ENCODE measurements around the gene GPATCH2L.

The GPATCH2L gene

GRCh38 chr14:76174982-76175381 lies 23.3 kb downstream of the GPATCH2L start:
- in situ Hi-C loops (cut with MboI; ENCODE audit: low sequenced_read_pairs, unreplicated experiment): no loop called here
- TF ChIP-seq CTCF (IDR thresholded peaks at IDR 0.05; ENCODE audit: borderline replicate concordance, control extremely low read depth, extremely low read depth, insufficient read depth, missing control alignments): no peak
- DNase-seq (ENCODE audit: low spot score): no peak

- no peak for TF ChIP-seq CTCF (IDR thresholded peaks at IDR 0.05; ENCODE audit: borderline replicate concordance, control extremely low read depth, extremely low read depth, insufficient read depth, missing control alignments)
- no peak for DNase-seq (ENCODE audit: low spot score)
- in situ Hi-C loops (cut with MboI; ENCODE audit: low sequenced_read_pairs, unreplicated experiment): no loop called here
These were observed 24.2 kb downstream of the GPATCH2L start for GRCh38 chr14:76175942-76176341.

GRCh38 chr14:76181546-76181945 lies 29.8 kb downstream of the GPATCH2L start:
- no peak for DNase-seq (ENCODE audit: low spot score)
- in situ Hi-C loops (cut with MboI; ENCODE audit: low sequenced_read_pairs, unreplicated experiment): no loop called here
- no peak for TF ChIP-seq CTCF (IDR thresholded peaks at IDR 0.05; ENCODE audit: borderline replicate concordance, control extremely low read depth, extremely low read depth, insufficient read depth, missing control alignments)

GRCh38 chr14:76186308-76187027 lies 34.7 kb downstream of the GPATCH2L start:
- DNase-seq (ENCODE audit: low spot score): peak; percentile 26
- in situ Hi-C loops (cut with MboI; ENCODE audit: low sequenced_read_pairs, unreplicated experiment): no loop called here
- no peak for TF ChIP-seq CTCF (IDR thresholded peaks at IDR 0.05; ENCODE audit: borderline replicate concordance, control extremely low read depth, extremely low read depth, insufficient read depth, missing control alignments)

- DNase-seq (ENCODE audit: low spot score): no peak
- no peak for TF ChIP-seq CTCF (IDR thresholded peaks at IDR 0.05; ENCODE audit: borderline replicate concordance, control extremely low read depth, extremely low read depth, insufficient read depth, missing control alignments)
- in situ Hi-C loops (cut with MboI; ENCODE audit: low sequenced_read_pairs, unreplicated experiment): no loop called here
These were observed 39.6 kb downstream of the GPATCH2L start for GRCh38 chr14:76191297-76191696.

- in situ Hi-C loops (cut with MboI; ENCODE audit: low sequenced_read_pairs, unreplicated experiment): no loop called here
- DNase-seq (ENCODE audit: low spot score): no peak
- TF ChIP-seq CTCF (IDR thresholded peaks at IDR 0.05; ENCODE audit: borderline replicate concordance, control extremely low read depth, extremely low read depth, insufficient read depth, missing control alignments): no peak
These were observed 42.0 kb downstream of the GPATCH2L start for GRCh38 chr14:76193696-76194095.
